ENCODE data around the gene SLC17A7. TPM values are rescaled to one million over a fixed set of nuclear protein-coding genes. Genes with fewer than 3 reads are reported as not detected.
"Not testable (repeated sequence)": the region's sequence is repeated elsewhere in the genome, so short reads cannot be mapped to it uniquely, and the experiment has no call there.

The SLC17A7 gene
- total RNA-seq, 8 experiments from 2014 or later: 0.16 to 1.9 (median 0.71) TPM; not detected in 1

GRCh38 chr19:49448432-49448786, 7.1 kb upstream of the SLC17A7 start:
- in situ Hi-C loops (cut with MboI; ENCODE audit: low pct_unique_long_range_greater_than_20kb in 2 of 9, low sequenced_read_pairs in 9 of 9, unreplicated experiment in 9 of 9): loop anchor here in 2 of 9 experiments (10.0 kb wide), 1 partner anchor 54 kb away; no protein-coding TSS in a partner anchor
- WGBS, 10 experiments: 53 to 100% (median 96%) methylated on average over 1 to 6 of the region's 6 CpGs; no CpG with 5 or more reads in 3 of the 10 experiments
- Histone ChIP-seq H3K27ac (no peak overlapping the region), H3K4me1 (replicated peaks in 1 of 2) (peaks cover 0 to 2% of the 10 kb centered on the region in 2 donors), H3K4me3 (no peak overlapping the region)
- ATAC-seq (replicated peaks in 6 of 8): no peak

- in situ Hi-C loops (cut with MboI; ENCODE audit: low pct_unique_long_range_greater_than_20kb in 2 of 9, low sequenced_read_pairs in 9 of 9, unreplicated experiment in 9 of 9): loop anchor here in 2 of 9 experiments (10.0 kb wide), 1 partner anchor 53 kb away; no protein-coding TSS in a partner anchor
- Histone ChIP-seq H3K4me1 (replicated peaks in 1 of 2) (peaks cover 0 to 2% of the 10 kb centered on the region in 2 donors), H3K27ac (no peak overlapping the region), H3K4me3 (no peak overlapping the region)
- WGBS, 10 experiments: 58 to 100% (median 93%) methylated on average over 1 to 11 of the region's 32 CpGs; no CpG with 5 or more reads in 5 of the 10 experiments
- ATAC-seq (replicated peaks in 6 of 8): no peak
Observed at GRCh38 chr19:49447485-49448431, 6.4 kb upstream of the SLC17A7 start.

- Histone ChIP-seq H3K4me3 (no peak overlapping the region), H3K27ac (no peak overlapping the region), H3K4me1 (replicated peaks in 1 of 2) (peaks cover 8 to 9% of the 10 kb centered on the region in 2 donors)
- no peak for ATAC-seq (replicated peaks in 6 of 8)
- in situ Hi-C loops (cut with MboI; ENCODE audit: low pct_unique_long_range_greater_than_20kb in 2 of 9, low sequenced_read_pairs in 9 of 9, unreplicated experiment in 9 of 9): loop anchor here in 2 of 9 experiments (10.0 kb wide), 1 partner anchor 51 kb away; no protein-coding TSS in a partner anchor
- WGBS, 10 experiments: 80 to 100% (median 90%) methylated on average over 1 of the region's 3 CpGs; no CpG with 5 or more reads in 6 of the 10 experiments
Observed at GRCh38 chr19:49445997-49446396, 4.7 kb upstream of the SLC17A7 start.

DNA sequence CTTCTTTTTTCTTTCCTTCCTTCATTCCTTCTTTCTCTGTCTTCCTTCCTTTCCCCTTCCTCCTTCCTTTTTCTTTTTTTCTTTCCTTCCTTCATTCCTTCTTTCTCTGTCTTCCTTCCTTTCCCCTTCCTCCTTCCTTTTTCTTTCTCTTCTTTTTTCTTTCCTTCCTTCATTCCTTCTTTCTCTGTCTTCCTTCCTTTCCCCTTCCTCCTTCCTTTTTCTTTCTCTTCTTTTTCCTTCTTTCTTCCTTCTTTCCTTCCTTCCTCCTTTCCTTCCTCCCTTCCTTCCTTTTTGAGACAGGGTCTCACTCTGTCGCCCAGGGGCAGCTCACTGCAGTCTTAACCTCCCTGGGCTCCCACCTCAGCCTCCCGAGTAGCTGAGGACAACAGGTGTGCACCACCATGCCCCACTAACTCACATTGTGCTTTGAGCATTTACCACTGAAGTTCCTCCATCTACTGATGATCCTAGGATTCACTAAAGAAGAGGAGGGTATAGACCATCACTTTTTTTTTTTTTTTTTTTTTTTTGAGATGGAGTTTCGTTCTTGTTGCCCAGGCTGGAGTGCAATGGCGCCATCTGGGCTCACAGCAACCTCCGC, 2.9 kb upstream of the SLC17A7 start:
- H3K4me3 ChIP-seq; H3K27ac ChIP-seq; ATAC-seq (replicated peaks in 6 of 8): not testable (repeated sequence)
- in situ Hi-C loops (cut with MboI; ENCODE audit: low pct_unique_long_range_greater_than_20kb in 2 of 9, low sequenced_read_pairs in 9 of 9, unreplicated experiment in 9 of 9): loop anchor here in 2 of 9 experiments (10.0 kb wide), 1 partner anchor 49 kb away; no protein-coding TSS in a partner anchor
- 11 to 100% (median 60%) methylated on average over 1 to 5 of the region's 5 CpGs; no CpG with 5 or more reads in 1 of the 10 experiments for WGBS, 10 experiments
- peaks cover 10 to 12% of the 10 kb centered on the region in 2 donors for H3K4me1 ChIP-seq (replicated peaks in 1 of 2)

DNA sequence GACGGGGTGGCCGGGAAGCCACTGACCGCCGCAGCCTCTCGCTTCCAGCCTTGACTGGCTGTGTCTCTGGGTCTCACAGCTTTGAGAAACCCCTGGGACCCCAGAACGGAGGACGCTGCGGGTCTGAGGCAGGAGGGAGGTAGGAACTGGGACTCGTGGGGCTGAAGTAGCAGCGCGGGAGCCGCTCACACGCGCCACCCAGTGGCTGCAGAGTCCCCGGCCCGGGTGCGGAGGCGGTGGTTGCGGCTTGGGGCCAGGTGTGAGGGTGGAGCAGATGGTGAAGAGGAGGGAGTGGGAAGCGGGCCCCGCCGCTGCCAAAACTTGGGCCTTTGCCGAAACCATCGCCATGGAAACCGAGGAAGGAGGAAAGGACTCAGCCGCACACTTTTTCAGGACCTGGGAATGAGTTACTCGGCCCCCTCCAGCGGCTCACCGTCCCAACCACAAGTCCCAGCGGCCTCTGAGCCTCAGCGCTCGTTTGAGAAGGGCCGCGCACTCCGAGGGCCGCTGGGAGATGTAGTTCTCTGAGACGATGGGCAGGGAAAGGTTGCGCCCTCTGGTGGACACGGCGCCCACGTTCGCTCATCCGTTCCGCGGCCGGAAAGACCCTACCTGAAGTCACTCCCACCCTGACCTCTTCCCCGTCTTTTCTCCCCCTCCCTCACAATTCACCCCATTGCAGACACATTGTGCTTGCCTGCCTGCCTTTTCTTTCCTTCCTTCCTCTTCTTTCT, 2.2 kb upstream of the SLC17A7 start:
- Histone ChIP-seq H3K27ac (peak overlapping the region in 1 of 2 donors; percentile 65), H3K4me1 (replicated peaks in 1 of 2) (peaks cover 10 to 12% of the 10 kb centered on the region in 2 donors), H3K4me3 (peak overlapping the region; percentile 32 to 40 (median 34))
- peak; percentile 80 to 91 (median 86) for ATAC-seq (replicated peaks in 6 of 8)
- in situ Hi-C loops (cut with MboI; ENCODE audit: low pct_unique_long_range_greater_than_20kb in 2 of 9, low sequenced_read_pairs in 9 of 9, unreplicated experiment in 9 of 9): loop anchor here in 2 of 9 experiments (10.0 kb wide), 1 partner anchor 49 kb away; no protein-coding TSS in a partner anchor
- 0 to 4% (median 0%) methylated on average over 1 to 14 of the region's 47 CpGs; no CpG with 5 or more reads in 2 of the 10 experiments for WGBS, 10 experiments

GRCh38 chr19:49442771-49443365, 1.5 kb upstream of the SLC17A7 start:
- in situ Hi-C loops (cut with MboI; ENCODE audit: low pct_unique_long_range_greater_than_20kb in 2 of 9, low sequenced_read_pairs in 9 of 9, unreplicated experiment in 9 of 9): loop anchor here in 2 of 9 experiments (10.0 kb wide), 1 partner anchor 48 kb away; no protein-coding TSS in a partner anchor
- Histone ChIP-seq H3K27ac (peak overlapping the region in 1 of 2 donors; percentile 65), H3K4me1 (replicated peaks in 1 of 2) (peaks cover 10 to 12% of the 10 kb centered on the region in 2 donors), H3K4me3 (peak overlapping the region; percentile 32 to 40 (median 34))
- peak; percentile 54 to 77 (median 72) for ATAC-seq (replicated peaks in 6 of 8)
- WGBS, 10 experiments: 0% methylated on average over 2 of the region's 43 CpGs; no CpG with 5 or more reads in 9 of the 10 experiments

DNA sequence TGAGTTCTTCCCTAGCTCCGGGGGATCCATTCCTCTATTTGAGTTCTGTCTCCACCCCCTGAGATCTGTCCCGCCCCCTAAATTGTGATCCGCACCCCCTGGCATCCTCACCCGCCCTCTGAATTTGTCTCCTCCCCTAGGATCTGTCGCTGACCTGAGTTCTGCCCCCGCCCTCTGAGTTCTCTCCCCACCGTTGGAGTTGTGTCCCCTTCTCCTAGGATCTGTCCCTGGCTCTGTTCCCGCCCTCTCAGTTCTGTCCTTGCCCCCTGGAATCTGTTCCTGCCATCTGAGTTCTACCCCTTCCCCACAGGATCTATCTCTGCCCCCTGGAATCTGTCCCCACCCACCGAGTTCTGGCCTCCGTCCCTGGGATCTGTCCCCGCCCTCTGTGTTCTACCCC, 1.0 kb upstream of the SLC17A7 start:
- ATAC-seq (replicated peaks in 6 of 8): no peak
- WGBS, 10 experiments: 0% methylated on average over 1 of the region's 11 CpGs; no CpG with 5 or more reads in 9 of the 10 experiments
- in situ Hi-C loops (cut with MboI; ENCODE audit: low pct_unique_long_range_greater_than_20kb in 2 of 9, low sequenced_read_pairs in 9 of 9, unreplicated experiment in 9 of 9): loop anchor here in 2 of 9 experiments (10.0 kb wide), 1 partner anchor 48 kb away; no protein-coding TSS in a partner anchor
- H3K4me1 ChIP-seq (replicated peaks in 1 of 2): peaks cover 11 to 12% of the 10 kb centered on the region in 2 donors
- peak overlapping the region in 4 of 5 donors; percentile 33 to 40 (median 36) for H3K4me3 ChIP-seq
- no peak overlapping the region for H3K27ac ChIP-seq

GRCh38 chr19:49441960-49442350, 628 bp upstream of the SLC17A7 start:
- Histone ChIP-seq H3K4me1 (replicated peaks in 1 of 2) (peaks cover 15 to 16% of the 10 kb centered on the region in 2 donors), H3K4me3 (peak overlapping the region in 2 of 5 donors; percentile 33 to 38), H3K27ac (no peak overlapping the region)
- in situ Hi-C loops (cut with MboI; ENCODE audit: low pct_unique_long_range_greater_than_20kb in 2 of 9, low sequenced_read_pairs in 9 of 9, unreplicated experiment in 9 of 9): loop anchor here in 2 of 9 experiments (10.0 kb wide), 1 partner anchor 47 kb away; no protein-coding TSS in a partner anchor
- no peak for ATAC-seq (replicated peaks in 6 of 8)
- 0 to 80% (median 7%) methylated on average over 1 to 7 of the region's 14 CpGs; no CpG with 5 or more reads in 4 of the 10 experiments for WGBS, 10 experiments

- peaks cover 20 to 26% of the 10 kb centered on the region in 2 donors for H3K4me1 ChIP-seq (replicated peaks in 1 of 2)
- H3K27ac ChIP-seq: no peak overlapping the region
- ATAC-seq (replicated peaks in 6 of 8): no peak
- WGBS, 10 experiments: 0 to 56% (median 25%) methylated on average over 2 to 15 of the region's 19 CpGs; no CpG with 5 or more reads in 1 of the 10 experiments
- peak overlapping the region in 3 of 5 donors; percentile 20 to 34 (median 25) for H3K4me3 ChIP-seq
- in situ Hi-C loops (cut with MboI; ENCODE audit: low pct_unique_long_range_greater_than_20kb in 2 of 9, low sequenced_read_pairs in 9 of 9, unreplicated experiment in 9 of 9): loop anchor here in 2 of 9 experiments (10.0 kb wide), 1 partner anchor 46 kb away; no protein-coding TSS in a partner anchor
Observed at GRCh38 chr19:49440439-49441209, 703 bp downstream of the SLC17A7 start.

DNA sequence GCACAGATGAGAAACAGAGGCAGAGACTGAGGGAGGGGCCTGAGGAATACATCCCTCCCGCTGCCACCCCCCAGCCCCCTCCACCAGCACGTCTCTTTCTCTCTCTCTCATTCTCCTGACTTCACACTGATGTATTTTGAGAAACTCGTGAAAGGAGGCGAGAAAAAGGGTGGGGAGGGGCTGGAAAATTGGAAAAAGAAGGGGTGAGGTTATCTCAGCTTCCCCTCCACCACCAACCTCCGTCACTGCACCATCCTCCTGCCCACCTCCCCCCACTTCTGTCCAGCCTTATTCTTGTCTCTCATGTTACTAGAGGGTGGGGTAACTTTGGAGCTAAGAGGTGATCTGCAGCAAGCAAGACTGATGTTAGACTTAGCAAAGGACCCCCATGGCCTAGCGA, 1.5 kb downstream of the SLC17A7 start:
- no peak overlapping the region for H3K27ac ChIP-seq

DNA sequence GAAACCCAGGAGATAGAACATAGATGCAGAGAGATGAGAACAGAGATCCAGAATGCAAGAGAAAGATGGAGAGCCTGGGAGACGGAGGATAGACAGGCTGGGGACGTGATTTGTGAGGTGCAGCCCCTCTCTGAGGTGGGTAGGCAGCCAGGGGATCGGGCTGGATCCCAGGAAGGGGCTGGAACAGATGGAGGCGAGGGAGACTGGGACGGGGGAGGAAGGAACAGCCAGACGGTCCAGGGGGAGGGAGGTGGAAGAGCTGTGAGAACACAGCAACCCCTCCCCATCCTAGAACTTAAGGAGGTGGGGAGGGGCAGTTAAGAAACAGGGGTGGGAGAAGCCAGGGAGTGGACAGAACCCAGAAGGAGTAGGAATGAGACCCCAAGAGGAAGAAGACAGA, 3.1 kb downstream of the SLC17A7 start:
- in situ Hi-C loops (cut with MboI; ENCODE audit: low pct_unique_long_range_greater_than_20kb in 2 of 9, low sequenced_read_pairs in 9 of 9, unreplicated experiment in 9 of 9): no loop called here
- H3K4me1 ChIP-seq (replicated peaks in 1 of 2): peaks cover 20 to 26% of the 10 kb centered on the region in 2 donors
- H3K4me3 ChIP-seq: no peak overlapping the region
- no peak for ATAC-seq (replicated peaks in 6 of 8)
- no peak overlapping the region for H3K27ac ChIP-seq
- 0% methylated on average over 1 of the region's 6 CpGs; no CpG with 5 or more reads in 7 of the 10 experiments for WGBS, 10 experiments

More for the DNA sequence above, 1.5 kb downstream of the SLC17A7 start:
- 40 to 60% methylated on average over 1 to 2 of the region's 6 CpGs; no CpG with 5 or more reads in 8 of the 10 experiments for WGBS, 10 experiments
- H3K4me1 ChIP-seq (replicated peaks in 1 of 2): peaks cover 20 to 26% of the 10 kb centered on the region in 2 donors
- ATAC-seq (replicated peaks in 6 of 8): no peak
- in situ Hi-C loops (cut with MboI; ENCODE audit: low pct_unique_long_range_greater_than_20kb in 2 of 9, low sequenced_read_pairs in 9 of 9, unreplicated experiment in 9 of 9): loop anchor here in 2 of 9 experiments (10.0 kb wide), 1 partner anchor 45 kb away; no protein-coding TSS in a partner anchor
- no peak overlapping the region for H3K4me3 ChIP-seq

Measured in motor neuron (in vitro differentiated cells).